ENCODE measurements around the gene RGS16.

Gene RGS16

GRCh38 chr1:182598296-182598695 lies 5.9 kb downstream of the RGS16 start:
- TF ChIP-seq CTCF (IDR thresholded peaks at IDR 0.05): no peak
- DNase-seq (ENCODE audit: low spot score): peak; percentile 26
- no peak overlapping the region for H3K27ac ChIP-seq
- H3K4me3 ChIP-seq: no peak overlapping the region

- Histone ChIP-seq H3K27ac (no peak overlapping the region), H3K4me3 (no peak overlapping the region)
- DNase-seq (ENCODE audit: low spot score): peak; percentile 60
- no peak for TF ChIP-seq CTCF (IDR thresholded peaks at IDR 0.05)
Measured at GRCh38 chr1:182596934-182597333, 7.3 kb downstream of the RGS16 start.

GRCh38 chr1:182595641-182596240 lies 8.4 kb downstream of the RGS16 start:
- H3K27ac ChIP-seq: peak overlapping the region in 1 of 2 donors; percentile 1
- DNase-seq (ENCODE audit: low spot score): peak; percentile 78

GRCh38 chr1:182589931-182590330 lies 14.3 kb downstream of the RGS16 start:
- TF ChIP-seq CTCF (IDR thresholded peaks at IDR 0.05): no peak
- DNase-seq (ENCODE audit: low spot score): peak; percentile 41
- no peak overlapping the region for H3K27ac ChIP-seq
- no peak overlapping the region for H3K4me3 ChIP-seq

More at GRCh38 chr1:182595641-182596240, 8.4 kb downstream of the RGS16 start:
- no peak overlapping the region for H3K4me3 ChIP-seq
- peak; percentile 79 for TF ChIP-seq CTCF (IDR thresholded peaks at IDR 0.05)

GRCh38 chr1:182589520-182589919 lies 14.7 kb downstream of the RGS16 start:
- no peak for TF ChIP-seq CTCF (IDR thresholded peaks at IDR 0.05)
- DNase-seq (ENCODE audit: low spot score): peak; percentile 26
- peak overlapping the region; percentile 70 for H3K4me3 ChIP-seq
- peak overlapping the region; percentile 81 to 94 for H3K27ac ChIP-seq

GRCh38 chr1:182588500-182589396 lies 15.4 kb downstream of the RGS16 start, which contains the start of gene RNASEL:
TSS of gene RNASEL (minus strand) at chr1:182589256. CDS start at chr1:182586806, 2,450 bp downstream.
- peak; percentile 89 for DNase-seq (ENCODE audit: low spot score)
- Histone ChIP-seq H3K27ac (peak within 1 kb of the TSS; percentile 81 to 94), H3K4me3 (peak within 1 kb of the TSS; percentile 70)
- no peak for TF ChIP-seq CTCF (IDR thresholded peaks at IDR 0.05)
